ENCODE results near the gene ANAPC1.
"Not testable (repeated sequence)": the region's sequence is repeated elsewhere in the genome, so short reads cannot be mapped to it uniquely, and the experiment has no call there.

The ANAPC1 gene

DNA sequence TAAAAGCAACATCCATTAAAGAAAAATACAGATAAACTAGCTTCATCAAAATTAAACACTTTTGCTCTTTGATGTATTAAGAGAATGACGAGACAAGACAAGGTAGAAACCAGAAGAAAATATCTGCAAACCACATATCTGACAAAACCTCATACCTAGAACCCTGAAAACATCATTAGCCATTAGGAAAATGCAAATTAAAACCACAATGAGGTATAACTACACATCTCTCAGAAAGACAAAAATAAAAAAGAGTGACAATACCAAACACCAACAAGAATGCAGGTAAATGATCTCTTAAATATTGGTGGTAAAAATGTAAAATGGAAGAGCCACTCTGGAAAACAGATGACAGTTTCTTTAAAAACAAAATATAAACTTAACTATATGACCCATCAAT lies 53.5 kb downstream of the ANAPC1 start:
- not testable (repeated sequence) for DNase-seq (ENCODE audit: low read depth in 2 of 3, low spot score in 1 of 3)

GRCh38 chr2:111828217-111828766 lies 55.7 kb downstream of the ANAPC1 start:
- DNase-seq (ENCODE audit: low read depth in 2 of 3, low spot score in 1 of 3) = not testable (repeated sequence)

GRCh38 chr2:111812970-111813622 lies 70.9 kb downstream of the ANAPC1 start:
- not testable (repeated sequence) for DNase-seq (ENCODE audit: low read depth in 2 of 3, low spot score in 1 of 3)

- not testable (repeated sequence) for DNase-seq (ENCODE audit: low read depth in 2 of 3, low spot score in 1 of 3)
Observed at GRCh38 chr2:111790633-111791032, 93.4 kb downstream of the ANAPC1 start.

- not testable (repeated sequence) for DNase-seq (ENCODE audit: low read depth in 2 of 3, low spot score in 1 of 3)
Observed at GRCh38 chr2:111784081-111784480, 99.9 kb downstream of the ANAPC1 start.

DNA sequence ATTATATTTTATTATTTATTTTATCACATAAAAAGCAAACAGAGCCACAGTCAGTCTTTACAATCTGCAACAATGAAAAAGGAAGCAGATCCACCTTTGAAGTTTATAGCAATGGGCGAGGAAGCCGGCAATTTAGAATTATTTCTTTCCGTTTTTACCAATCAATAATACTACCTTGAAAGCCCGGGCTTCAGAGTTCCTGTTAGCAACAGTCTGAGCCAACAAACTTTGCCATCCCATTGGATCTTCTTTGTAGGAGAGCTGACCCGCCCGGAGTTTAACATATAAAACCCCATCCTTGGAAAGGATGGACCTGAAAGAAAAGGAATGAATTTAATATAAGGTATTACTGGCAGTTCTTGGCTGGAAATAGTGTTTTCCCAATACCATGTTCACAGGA lies 101.8 kb downstream of the ANAPC1 start:
- not testable (repeated sequence) for DNase-seq (ENCODE audit: low read depth in 2 of 3, low spot score in 1 of 3)

DNA sequence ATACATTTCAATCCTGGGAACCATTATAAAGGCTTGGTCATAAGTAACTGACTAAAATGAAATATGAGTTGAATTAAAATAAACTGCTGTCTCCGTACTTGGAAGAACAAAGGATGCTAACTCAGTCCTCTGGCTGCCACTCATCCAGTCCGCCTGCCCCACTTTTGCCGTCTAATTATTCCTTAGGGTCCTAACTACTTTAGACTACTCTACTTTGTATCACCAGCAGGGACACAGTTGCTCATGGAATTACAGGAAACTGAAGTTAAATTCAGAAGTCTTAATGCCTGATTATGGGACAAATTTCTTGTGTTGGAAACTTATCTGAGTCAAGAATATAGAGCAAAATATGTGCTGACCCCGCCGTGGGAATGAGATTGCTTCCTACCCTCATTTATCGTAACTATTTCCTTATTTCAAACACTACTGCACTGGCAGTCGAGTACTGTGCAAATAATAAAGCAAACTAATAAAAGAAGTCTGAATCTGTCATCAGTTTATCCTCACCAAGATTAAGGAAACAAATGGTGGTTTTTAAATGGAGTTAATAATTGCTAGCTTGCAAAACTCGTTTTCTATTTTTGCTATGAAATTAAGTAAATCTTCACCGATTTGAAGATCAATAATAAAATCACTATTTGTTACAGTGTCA lies 102.4 kb downstream of the ANAPC1 start:
- DNase-seq (ENCODE audit: low read depth in 2 of 3, low spot score in 1 of 3) = not testable (repeated sequence)

DNA sequence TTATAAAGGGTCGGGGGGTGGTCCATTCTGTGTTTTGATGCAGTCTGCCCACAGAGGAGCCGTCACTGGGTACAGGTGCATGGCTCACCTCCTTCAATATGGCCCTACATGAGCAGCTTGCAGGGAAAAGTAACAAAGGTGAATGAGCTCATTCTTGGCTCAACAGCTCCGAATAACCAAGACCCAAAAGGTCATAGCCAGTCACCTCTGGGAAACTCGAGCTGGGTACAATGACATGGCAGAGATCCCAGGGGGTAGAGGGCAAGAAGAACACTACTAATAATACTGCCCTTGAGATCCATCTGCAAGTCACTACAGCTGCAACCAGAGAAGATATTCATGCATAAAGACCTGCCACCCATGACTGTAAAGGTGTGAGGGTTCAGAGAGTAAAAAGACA lies 106.8 kb downstream of the ANAPC1 start:
- DNase-seq (ENCODE audit: low read depth in 2 of 3, low spot score in 1 of 3) = not testable (repeated sequence)

DNA sequence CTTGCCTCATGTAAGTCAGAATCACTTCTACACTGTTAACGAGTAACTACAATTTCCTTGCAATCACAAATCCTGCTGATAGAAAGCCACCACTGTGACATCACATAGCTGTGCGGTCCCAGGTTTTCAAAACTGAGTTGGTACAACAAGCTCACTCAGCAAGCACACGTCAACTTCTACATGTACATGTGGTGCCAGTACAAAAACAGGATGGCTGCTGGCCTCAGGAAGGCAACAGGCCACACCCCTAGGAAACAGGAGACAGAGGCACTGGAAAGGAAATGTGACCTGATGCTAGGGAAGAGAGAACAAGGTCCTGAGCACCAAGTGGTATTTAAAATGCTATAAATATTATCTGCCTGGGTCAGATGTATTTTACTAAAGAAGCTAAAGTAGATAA lies 107.7 kb downstream of the ANAPC1 start:
- not testable (repeated sequence) for DNase-seq (ENCODE audit: low read depth in 2 of 3, low spot score in 1 of 3)

- not testable (repeated sequence) for DNase-seq (ENCODE audit: low read depth in 2 of 3, low spot score in 1 of 3)
Observed at GRCh38 chr2:111772180-111772579, 111.8 kb downstream of the ANAPC1 start.

DNA sequence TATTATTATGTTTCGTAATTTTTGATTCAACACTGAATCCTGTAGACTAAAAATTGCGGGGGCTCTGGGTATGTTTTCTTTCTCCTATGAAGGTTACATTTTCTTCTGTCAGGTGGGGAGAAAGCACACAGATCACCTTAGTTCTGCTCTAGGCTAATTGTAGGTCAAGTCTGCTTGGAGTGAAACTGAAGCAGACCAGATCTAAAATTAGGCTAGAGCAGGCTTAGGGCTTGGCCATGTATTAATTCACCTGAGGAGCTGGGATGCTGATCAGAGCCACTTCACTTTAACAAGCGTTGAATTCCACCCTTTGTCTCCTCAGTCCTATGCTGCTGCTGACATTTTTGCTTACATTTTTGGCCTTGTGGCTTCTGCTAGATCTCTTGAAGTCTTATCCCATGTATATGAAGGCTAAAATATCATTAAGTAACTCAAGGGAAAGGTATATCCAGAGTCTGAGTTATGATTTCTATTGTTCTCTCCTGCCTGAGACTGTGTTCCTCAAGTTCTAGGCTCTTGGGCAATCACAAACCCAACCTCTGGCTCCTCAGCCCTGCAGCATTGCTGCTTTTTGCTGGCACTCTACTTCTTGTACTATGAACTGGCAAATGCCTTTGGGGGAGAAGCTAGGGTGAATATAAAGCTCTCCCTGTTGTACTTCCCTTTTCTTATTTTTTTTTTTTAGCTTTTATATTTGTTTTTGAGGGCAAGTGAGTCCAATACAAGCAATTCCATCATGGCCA lies 112.9 kb downstream of the ANAPC1 start:
- not testable (repeated sequence) for DNase-seq (ENCODE audit: low read depth in 2 of 3, low spot score in 1 of 3)

DNA sequence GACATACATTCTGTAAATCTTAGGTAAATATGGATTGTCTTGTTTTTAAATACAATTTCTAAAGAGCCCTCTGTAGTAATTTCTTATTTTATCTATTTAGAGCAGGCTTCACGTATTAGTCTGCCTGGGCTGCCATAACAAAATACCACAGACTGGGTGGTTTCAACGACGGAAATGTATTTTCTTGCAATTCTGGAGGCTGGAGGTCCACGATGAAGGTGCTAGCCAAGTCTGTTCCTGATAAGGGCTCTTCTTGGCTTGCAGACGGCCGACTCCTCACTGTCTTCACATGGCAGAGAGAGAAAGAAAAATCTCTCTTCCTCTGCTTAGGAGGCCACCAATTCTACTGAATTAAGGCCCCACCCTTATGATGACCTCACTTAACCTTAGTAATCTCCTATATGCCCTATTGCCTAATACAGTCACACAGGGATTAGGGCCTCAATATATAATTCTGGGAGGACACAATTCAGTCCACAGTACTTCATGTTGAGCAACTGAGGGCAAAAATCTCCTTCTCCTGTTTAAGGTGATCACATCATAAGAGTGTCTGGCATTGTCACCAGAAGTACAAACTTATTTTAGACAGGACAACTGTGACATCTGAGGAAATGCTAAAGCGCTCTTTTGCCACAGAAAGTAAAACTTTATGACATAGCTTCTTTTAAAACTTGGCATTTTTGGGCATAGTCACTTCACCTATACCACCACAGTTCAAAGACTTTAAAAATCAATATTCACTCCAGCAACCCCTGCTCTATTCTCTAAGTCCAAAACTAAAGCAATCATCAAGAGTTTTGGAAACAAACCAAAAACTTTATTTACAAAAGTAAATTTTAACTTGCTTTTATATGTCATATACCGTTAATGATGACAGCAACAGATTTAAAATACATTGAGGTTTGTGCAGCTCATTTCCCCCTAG lies 115.5 kb downstream of the ANAPC1 start:
- DNase-seq (ENCODE audit: low read depth in 2 of 3, low spot score in 1 of 3) = not testable (repeated sequence)

GRCh38 chr2:111767087-111767486 lies 116.9 kb downstream of the ANAPC1 start:
- DNase-seq (ENCODE audit: low read depth in 2 of 3, low spot score in 1 of 3) = not testable (repeated sequence)

DNA sequence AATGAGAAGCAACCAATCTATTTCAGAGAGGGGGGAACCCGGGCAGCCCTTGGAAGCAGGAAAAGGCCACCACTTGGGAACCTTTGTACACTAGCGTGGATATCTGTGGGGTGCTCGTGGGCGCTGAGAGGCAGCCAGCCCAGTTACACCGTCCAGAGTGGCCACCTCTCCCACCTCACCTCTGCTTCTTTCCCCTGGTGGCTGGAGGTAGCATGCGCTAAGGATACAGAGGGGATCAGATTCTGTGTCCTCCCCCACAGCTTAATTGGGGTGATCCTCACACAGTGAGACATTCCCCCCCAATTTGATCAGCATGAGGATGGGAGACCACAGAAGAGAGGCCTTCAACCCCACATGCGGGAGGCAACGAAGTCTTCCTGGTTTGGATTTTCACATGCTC lies 117.7 kb downstream of the ANAPC1 start:
- not testable (repeated sequence) for DNase-seq (ENCODE audit: low read depth in 2 of 3, low spot score in 1 of 3)

DNA sequence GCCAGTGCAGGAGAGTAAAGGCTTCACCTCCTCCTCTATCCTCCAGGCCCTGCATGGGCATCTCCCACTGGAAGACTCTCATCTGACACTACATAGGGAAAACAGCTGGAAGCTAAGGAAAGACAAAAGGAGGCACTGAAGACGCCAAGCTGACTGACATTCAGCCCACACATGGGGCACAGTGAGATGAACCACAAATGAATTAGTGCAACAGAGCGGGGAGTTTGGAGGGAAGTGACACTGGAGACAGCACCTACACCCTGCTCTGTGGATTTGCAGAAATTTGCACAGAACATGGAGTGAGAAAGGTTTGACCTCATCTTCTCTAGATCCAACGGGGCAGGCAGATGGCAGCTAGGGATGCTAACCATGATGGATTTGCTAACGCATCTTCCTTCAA lies 119.8 kb downstream of the ANAPC1 start:
- not testable (repeated sequence) for DNase-seq (ENCODE audit: low read depth in 2 of 3, low spot score in 1 of 3)

- DNase-seq (ENCODE audit: low read depth in 2 of 3, low spot score in 1 of 3) = not testable (repeated sequence)
Observed at GRCh38 chr2:111760697-111761284, 123.2 kb downstream of the ANAPC1 start.

GRCh38 chr2:111752533-111752932 lies 131.5 kb downstream of the ANAPC1 start:
- not testable (repeated sequence) for DNase-seq (ENCODE audit: low read depth in 2 of 3, low spot score in 1 of 3)

- DNase-seq (ENCODE audit: low read depth in 2 of 3, low spot score in 1 of 3) = not testable (repeated sequence)
Observed at GRCh38 chr2:111750641-111751040, 133.4 kb downstream of the ANAPC1 start.

DNA sequence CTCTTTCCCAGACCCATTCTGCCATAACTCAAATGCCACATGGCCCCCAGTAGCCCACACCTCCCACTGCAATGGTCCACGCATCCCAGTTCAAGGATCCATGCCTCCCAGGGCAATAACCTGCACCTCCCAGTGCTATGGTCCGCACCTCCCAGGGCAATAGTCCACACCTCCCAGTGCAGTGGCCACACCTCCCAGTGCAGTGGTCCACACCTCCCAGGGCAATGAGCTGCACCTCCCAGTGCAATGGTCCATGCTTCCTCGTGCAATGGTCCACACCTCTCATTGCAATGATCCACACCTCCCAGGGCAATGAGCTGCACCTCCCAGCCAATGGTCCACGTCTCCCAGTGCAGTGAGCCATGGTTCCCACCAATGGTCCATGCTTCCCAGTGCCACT lies 135.6 kb downstream of the ANAPC1 start:
- DNase-seq (ENCODE audit: low read depth in 2 of 3, low spot score in 1 of 3) = not testable (repeated sequence)

Data from stimulated activated CD4-positive, alpha-beta T cell treated with anti-CD3 and anti-CD28 coated beads, Interleukin-12 subunit alpha, Interleukin-12 subunit beta, amount 100 ng/mL, for 48 hours (primary cell).